K562 (cell line): ENCODE measurements around the gene NPAS3. TPM values are rescaled to one million over a fixed set of nuclear protein-coding genes. Genes with fewer than 3 reads are reported as not detected.

Source experiments
- ATAC-seq: fragments of 200-7000 bp; cut with Tn5 transposase; 3 replicates; pipeline ENCODE4 v1.9.1; 2020; ENCODE audit warnings: moderate library complexity
- BruUV-seq: library from RNA; stranded (reverse); fragments of 400-500 nt; replicated peaks from 2 replicates; lab custom pipeline; 2021; lab: Mats Ljungman, UMichigan
- CTCF ChIA-PET: fragments of 300-600 bp; formaldehyde crosslinking; extraction: SDS; loops from one replicate; lab custom pipeline; 2021; ENCODE audit warnings: low intra/inter-chr PET ratio; lab: Yijun Ruan, JAX
- POLR2A ChIA-PET: fragments of 300-600, 350-650 bp; sonication (Branson Sonifier 250); formaldehyde crosslinking; extraction: SDS; loops from one replicate; lab custom pipeline; 2021; ENCODE audit warnings: antibody characterized with exemption, inconsistent platforms; lab: Yijun Ruan, JAX
- DNase-seq, 4 experiments: peaks; one replicate each; pipeline versions ENCODE4 v3.0.0 to v3.0.0-alpha.2; 2011 to 2018; ENCODE audit warnings: low spot score in 3 of 4, mixed read lengths in 3 of 4; ENCODE audit errors: extremely low read depth in 1 of 4
- FAIRE-seq: peaks from 2 replicates; lab custom pipeline; 2011; peaks lifted over from hg19 to GRCh38; lab: Jason Lieb, UNC
- H2AFZ ChIP-seq: 2 replicates; pipeline ENCODE4 v1.6.0; 2011; ENCODE audit warnings: low read depth, low read length, control low read depth, inconsistent platforms
- H3K27ac ChIP-seq: fragments of 200-600 bp; 3 replicates; pipeline ENCODE4 v1.8.0; 2011; ENCODE audit warnings: low read depth, mild to moderate bottlenecking, control low read depth, inconsistent platforms, low read length, moderate library complexity, mixed read lengths; ENCODE audit errors: extremely low read depth
- H3K27me3 ChIP-seq, 2 experiments: fragments of 300-600 bp in 1 of 2; 2 replicates in 1 of 2; 3 replicates in 1 of 2; pipeline versions ENCODE4 v1.6.0 to v1.8.0; 2011; ENCODE audit warnings: inconsistent platforms in 2 of 2, low read length in 2 of 2, mild to moderate bottlenecking in 1 of 2, mixed read lengths in 1 of 2, moderate library complexity in 1 of 2; ENCODE audit not compliant: control insufficient read depth in 2 of 2, insufficient read depth in 2 of 2
- H3K36me3 ChIP-seq: fragments of 300-600 bp; 3 replicates; pipeline ENCODE4 v1.8.0; 2011; ENCODE audit warnings: mild to moderate bottlenecking, low read length, inconsistent platforms; ENCODE audit not compliant: control insufficient read depth, insufficient read depth
- H3K4me1 ChIP-seq, 2 experiments: fragments of 200-600 bp in 1 of 2; replicated peaks in 1 of 2; 2 replicates in 1 of 2; 3 replicates in 1 of 2; pipeline versions ENCODE4 v1.5.1 to v1.8.0; 2011; ENCODE audit warnings: inconsistent platforms in 2 of 2, low read length in 2 of 2, mild to moderate bottlenecking in 1 of 2, mixed read lengths in 1 of 2, moderate library complexity in 1 of 2; ENCODE audit not compliant: control insufficient read depth in 2 of 2, insufficient read depth in 2 of 2
- H3K4me2 ChIP-seq: 2 replicates; pipeline ENCODE4 v1.6.1; 2011; ENCODE audit warnings: low read length, control low read depth, inconsistent platforms, mixed read lengths; ENCODE audit not compliant: insufficient read depth
- H3K4me3 ChIP-seq: fragments of 200-600 bp; sonication (generic), shearing (Covaris generic); 2 replicates; pipeline ENCODE4 v1.5.1; 2016; ENCODE audit warnings: control low read depth, inconsistent platforms
- H3K79me2 ChIP-seq: fragments of 200-600 bp; 3 replicates; pipeline ENCODE4 v1.8.0; 2011; ENCODE audit warnings: low read length, inconsistent platforms; ENCODE audit not compliant: control insufficient read depth, insufficient read depth
- H3K9ac ChIP-seq, 2 experiments: 2 replicates each; pipeline versions ENCODE4 v1.6.0 to v1.6.1; 2011; ENCODE audit warnings: low read depth in 2 of 2, low read length in 2 of 2, control low read depth in 1 of 2, inconsistent platforms in 1 of 2, mild to moderate bottlenecking in 1 of 2, mixed read lengths in 1 of 2; ENCODE audit not compliant: insufficient read depth in 1 of 2
- H3K9me1 ChIP-seq: one replicate; pipeline ENCODE4 v1.6.0; 2011; ENCODE audit warnings: inconsistent platforms, mild to moderate bottlenecking, low read length, moderate library complexity; ENCODE audit not compliant: control insufficient read depth, insufficient read depth
- H3K9me3 ChIP-seq: replicated peaks from 2 replicates; pipeline ENCODE4 v1.5.1; 2011; ENCODE audit warnings: low read depth, low read length, inconsistent platforms; ENCODE audit not compliant: control insufficient read depth, insufficient read depth
- H4K20me1 ChIP-seq: replicated peaks from 2 replicates; pipeline ENCODE4 v1.6.1; 2011; ENCODE audit warnings: low read length, inconsistent platforms, mixed read lengths; ENCODE audit not compliant: control insufficient read depth, insufficient read depth
- BDP1 ChIP-seq: IDR thresholded peaks from 3 replicates; pipeline ENCODE4 v1.6.1; 2011; ENCODE audit not compliant: insufficient read length, insufficient read depth
- CBFB ChIP-seq: sonication (generic); formaldehyde crosslinking; IDR thresholded peaks from 2 replicates; pipeline ENCODE4 v1.4.0; 2020; ENCODE audit warnings: mild to moderate bottlenecking, missing genetic modification reagents
- GTF2B ChIP-seq: IDR thresholded peaks from 2 replicates; pipeline ENCODE4 v1.6.1; 2011; ENCODE audit not compliant: insufficient read length; ENCODE audit errors: extremely low read depth
- L3MBTL2 ChIP-seq: fragments of 450-650 bp; IDR thresholded peaks from 2 replicates; pipeline ENCODE4 v1.6.1; 2016; ENCODE audit warnings: mild to moderate bottlenecking, moderate library complexity
- MXD1 ChIP-seq: fragments of 250-450 bp; sonication (Bioruptor Pico); IDR thresholded peaks from 2 replicates; pipeline ENCODE4 v1.8.0; 2021; ENCODE audit warnings: borderline replicate concordance, mild to moderate bottlenecking, moderate library complexity; ENCODE audit not compliant: poor library complexity, severe bottlenecking
- NR2C1 ChIP-seq, 2 experiments: fragments of 450-650 bp; IDR thresholded peaks; 2 replicates each; pipeline ENCODE4 v1.6.1; 2017; ENCODE audit warnings: mild to moderate bottlenecking in 2 of 2, antibody characterized with exemption in 1 of 2, inconsistent platforms in 1 of 2, missing compliant biosample characterization in 1 of 2, missing genetic modification characterization in 1 of 2
- PTTG1 ChIP-seq: fragments of 450-650 bp; IDR thresholded peaks from 2 replicates; pipeline ENCODE4 v1.6.1; 2016; ENCODE audit warnings: low read depth, mild to moderate bottlenecking, missing genetic modification characterization, missing compliant biosample characterization
- ZNF41 ChIP-seq: fragments of 250-450 bp; sonication (Bioruptor Pico); conservative IDR thresholded peaks from 2 replicates; pipeline ENCODE4 v1.4.0; 2020; ENCODE audit warnings: mild to moderate bottlenecking
- WGBS: fragments of 100-300 bp; shearing (Covaris generic); methylation state at CpG from one replicate; pipeline ENCODE4 v1.1.6; 2016; ENCODE audit warnings: low coverage, mixed read lengths; ENCODE audit not compliant: insufficient coverage; ENCODE audit errors: missing lambda C conversion rate; 5-methylcytosine and 5-hydroxymethylcytosine counted together
- in situ Hi-C: fragments of 300-500 bp; cut with MboI; formaldehyde crosslinking; loops from 4 replicates; pipeline ENCODE4 v1.15.0; 2018; ENCODE audit warnings: inconsistent platforms, mixed read lengths
- intact Hi-C: fragments of 100-400 bp; cut with micrococcal nuclease; formaldehyde crosslinking; loops from 2 replicates; pipeline ENCODE4 v1.14.2; 2022
- polyA plus RNA-seq, 8 experiments: library from polyadenylated mRNA; depleted of rRNA in 4 of 8; stranded (reverse) in 5 of 8; unstranded in 3 of 8; fragments of >200 nt; fragmentation: Nextera tagmentation in 2 of 8; fragmentation: Illumina TruSeq in 1 of 8; extraction: Ambion mirVana in 2 of 8; extraction: Trizol in 1 of 8; gene quantifications; 2 replicates each; pipeline versions ENCODE4 v1.2.1 to v1.2.3, GENCODE V29; 2011 to 2014; ENCODE audit warnings: inconsistent platforms in 1 of 8, missing spikeins in 1 of 8
- total RNA-seq, 7 experiments: library from RNA; depleted of rRNA in 6 of 7; stranded (reverse); fragments of >200 nt in 6 of 7; fragmentation: Illumina TruSeq in 2 of 7; extraction: Trizol in 2 of 7; gene quantifications; 2 replicates each; pipeline versions ENCODE4 v1.2.1 to v1.2.3, GENCODE V29; 2011 to 2021; ENCODE audit warnings: low replicate concordance in 1 of 7

NPAS3 gene
- total and polyA plus RNA-seq, 9 of the 15 experiments (the other 6 are each of a cell fraction or from before 2014, with no cell fraction given): 0.04 TPM; not detected in 8

- H3K9ac ChIP-seq: no peak overlapping the region
- H3K79me2 ChIP-seq: no peaks in the 10 kb centered on the region
- ChIA-PET POLR2A (interaction anchor here (1.0 kb wide), 1 partner anchor 9 kb away, joined by 4 read pairs; no protein-coding TSS in a partner anchor), CTCF (no interaction called here)
- H4K20me1 ChIP-seq: no peaks in the 10 kb centered on the region
- no peaks in the 10 kb centered on the region for H3K9me3 ChIP-seq
- no peak for DNase-seq
- no peak for ATAC-seq
- intact Hi-C loops (no loop called here), in situ Hi-C loops (no loop called here)
- H2AFZ ChIP-seq: no peak overlapping the region
- TF ChIP-seq CBFB (CRISPR knock-in tag): no peak
- no peak for TF ChIP-seq ZNF41 (CRISPR knock-in tag)
- TF ChIP-seq PTTG1 (tag): no peak
- TF ChIP-seq BDP1: no peak
- TF ChIP-seq L3MBTL2: no peak
- no peak for TF ChIP-seq GTF2B
- TF ChIP-seq MXD1 (CRISPR knock-in tag): no peak
- TF ChIP-seq NR2C1 (IDR thresholded peaks at IDR 0.05): no peak
- no peak for TF ChIP-seq NR2C1 (tag; IDR thresholded peaks at IDR 0.05)
- no TSS peak for BruUV-seq
- no peaks in the 10 kb centered on the region for H3K36me3 ChIP-seq
- WGBS: 36% methylated on average over 3 of the region's 4 CpGs
- H3K4me2 ChIP-seq: no peak overlapping the region
- no peak overlapping the region for H3K4me3 ChIP-seq
- H3K27me3 ChIP-seq: no peaks in the 10 kb centered on the region
- FAIRE-seq: no peak
- no peak overlapping the region for H3K27ac ChIP-seq
- no peaks in the 10 kb centered on the region for H3K9me1 ChIP-seq
- H3K4me1 ChIP-seq: no peaks in the 10 kb centered on the region
Observed at GRCh38 chr14:33492491-33492890, 553.8 kb downstream of the NPAS3 start.
